ENCODE data around the gene SYT8.

SYT8 gene

GRCh38 chr11:1864831-1865665 is 30.3 kb downstream of the SYT8 start:
- H3K9me3 ChIP-seq (ENCODE audit: low read length) = no peaks in the 10 kb centered on the region
- H3K4me1 ChIP-seq (ENCODE audit: insufficient read depth, low read length, severe bottlenecking) = peaks cover 26% of the 10 kb centered on the region
- no peaks in the 10 kb centered on the region for H3K9me2 ChIP-seq (ENCODE audit: low read depth, low read length)
- H3K9ac ChIP-seq (ENCODE audit: low read length) = no peak overlapping the region
- TF ChIP-seq EZH2 (IDR thresholded peaks at IDR 0.05; ENCODE audit: borderline replicate concordance, low read length) = no peak
- no peak for TF ChIP-seq CTCF (IDR thresholded peaks at IDR 0.05; ENCODE audit: low read length)
- H2AFZ ChIP-seq (ENCODE audit: low read length) = no peak overlapping the region
- H3K36me3 ChIP-seq (ENCODE audit: insufficient read depth, low read length) = peaks cover 59% of the 10 kb centered on the region
- no peak overlapping the region for H3K4me3 ChIP-seq (ENCODE audit: low read depth, low read length, poor library complexity, severe bottlenecking)
- H3F3A ChIP-seq (ENCODE audit: insufficient read depth, low read length) = no peaks in the 10 kb centered on the region
- no peaks in the 10 kb centered on the region for H3K27me3 ChIP-seq (ENCODE audit: insufficient read depth, low read length)
- no peaks in the 10 kb centered on the region; the same call in 1 of the 2 replicates for H4K20me1 ChIP-seq (ENCODE audit: insufficient read depth, low read length)
- H3K4me2 ChIP-seq (ENCODE audit: low read length) = no peak overlapping the region
- no peaks in the 10 kb centered on the region; the same call in 1 of the 2 replicates for H3K79me2 ChIP-seq (ENCODE audit: insufficient read depth, low read length)
- no peak overlapping the region for H3K27ac ChIP-seq (ENCODE audit: low read depth, low read length, poor library complexity, severe bottlenecking)

- Histone ChIP-seq H3K9me2 (ENCODE audit: low read depth, low read length) (no peaks in the 10 kb centered on the region), H3K27ac (ENCODE audit: low read depth, low read length, poor library complexity, severe bottlenecking) (no peak overlapping the region), H3K4me3 (ENCODE audit: low read depth, low read length, poor library complexity, severe bottlenecking) (no peak overlapping the region), H3K9ac (ENCODE audit: low read length) (no peak overlapping the region), H3K27me3 (ENCODE audit: insufficient read depth, low read length) (no peaks in the 10 kb centered on the region), H2AFZ (ENCODE audit: low read length) (no peak overlapping the region), H3K9me3 (ENCODE audit: low read length) (no peaks in the 10 kb centered on the region), H3K4me2 (ENCODE audit: low read length) (no peak overlapping the region), H3K36me3 (ENCODE audit: insufficient read depth, low read length) (peaks cover 50% of the 10 kb centered on the region), H4K20me1 (ENCODE audit: insufficient read depth, low read length) (no peaks in the 10 kb centered on the region; the same call in 1 of the 2 replicates), H3K79me2 (ENCODE audit: insufficient read depth, low read length) (no peaks in the 10 kb centered on the region; the same call in 1 of the 2 replicates), H3K4me1 (ENCODE audit: insufficient read depth, low read length, severe bottlenecking) (peaks cover 36% of the 10 kb centered on the region), H3F3A (ENCODE audit: insufficient read depth, low read length) (no peaks in the 10 kb centered on the region)
- TF ChIP-seq CTCF (IDR thresholded peaks at IDR 0.05; ENCODE audit: low read length) (no peak), EZH2 (IDR thresholded peaks at IDR 0.05; ENCODE audit: borderline replicate concordance, low read length) (no peak)
These were observed 31.4 kb downstream of the SYT8 start for GRCh38 chr11:1866226-1866625.

GRCh38 chr11:1866776-1867175 is 32.0 kb downstream of the SYT8 start:
- Histone ChIP-seq H3K9me2 (ENCODE audit: low read depth, low read length) (no peaks in the 10 kb centered on the region), H3K4me2 (ENCODE audit: low read length) (no peak overlapping the region), H3K9me3 (ENCODE audit: low read length) (no peaks in the 10 kb centered on the region), H3K9ac (ENCODE audit: low read length) (no peak overlapping the region), H4K20me1 (ENCODE audit: insufficient read depth, low read length) (no peaks in the 10 kb centered on the region), H3K27me3 (ENCODE audit: insufficient read depth, low read length) (no peaks in the 10 kb centered on the region), H3F3A (ENCODE audit: insufficient read depth, low read length) (no peaks in the 10 kb centered on the region), H3K4me3 (ENCODE audit: low read depth, low read length, poor library complexity, severe bottlenecking) (no peak overlapping the region), H3K4me1 (ENCODE audit: insufficient read depth, low read length, severe bottlenecking) (peaks cover 36% of the 10 kb centered on the region), H3K79me2 (ENCODE audit: insufficient read depth, low read length) (no peaks in the 10 kb centered on the region), H3K36me3 (ENCODE audit: insufficient read depth, low read length) (peaks cover 46% of the 10 kb centered on the region), H3K27ac (ENCODE audit: low read depth, low read length, poor library complexity, severe bottlenecking) (no peak overlapping the region), H2AFZ (ENCODE audit: low read length) (no peak overlapping the region)
- TF ChIP-seq EZH2 (IDR thresholded peaks at IDR 0.05; ENCODE audit: borderline replicate concordance, low read length) = no peak
- TF ChIP-seq CTCF (IDR thresholded peaks at IDR 0.05; ENCODE audit: low read length) = no peak

Data from OCI-LY1 (cell line).